Transverse colon (tissue), 4 donors: ENCODE measurements around the gene ZIC2. TPM values are rescaled to one million over a fixed set of nuclear protein-coding genes. Genes with fewer than 3 reads are reported as not detected.
"Not testable (repeated sequence)": the region's sequence is repeated elsewhere in the genome, so short reads cannot be mapped to it uniquely, and the experiment has no call there.

Source experiments
- DNase-seq: peaks from one replicate; pipeline ENCODE4 v3.0.0-alpha.2; 2019
- H3K27ac ChIP-seq, 4 donors: fragments of 200-600 bp; sonication (generic); 2 replicates each; pipeline ENCODE4 v1.5.1; 2016 to 2018; ENCODE audit warnings: inconsistent platforms in 4 of 4
- H3K27me3 ChIP-seq: fragments of 200-600 bp; sonication (generic); 2 replicates; pipeline ENCODE4 v1.5.1; 2017; ENCODE audit warnings: inconsistent platforms
- H3K36me3 ChIP-seq, 4 donors: fragments of 200-600 bp; sonication (generic); 2 replicates each; pipeline ENCODE4 v1.5.1; 2017 to 2019; ENCODE audit warnings: inconsistent platforms in 4 of 4
- H3K4me1 ChIP-seq, 4 donors: fragments of 200-600 bp; sonication (generic); 2 replicates each; pipeline ENCODE4 v1.5.1; 2017 to 2020; ENCODE audit warnings: inconsistent platforms in 4 of 4
- H3K4me3 ChIP-seq, 4 donors: fragments of 200-600 bp; sonication (generic); 1 replicate in 1 of 4; 2 replicates in 3 of 4; pipeline versions ENCODE4 v1.5.1 to v1.6.1; 2017 to 2019; ENCODE audit warnings: inconsistent platforms in 4 of 4
- H3K9me3 ChIP-seq, 2 donors: fragments of 200-600 bp; sonication (generic); 2 replicates each; pipeline ENCODE4 v1.5.1; 2017 to 2019; ENCODE audit warnings: inconsistent platforms in 2 of 2
- EP300 ChIP-seq: sonication (generic); formaldehyde crosslinking; IDR thresholded peaks from one replicate; pipeline ENCODE4 v1.6.1; 2017; ENCODE audit warnings: antibody characterized with exemption, low read depth
- POLR2A ChIP-seq: fragments of 450-650 bp; IDR thresholded peaks from one replicate; pipeline ENCODE4 v1.6.1; 2016; ENCODE audit warnings: antibody characterized with exemption, mild to moderate bottlenecking, moderate library complexity
- POLR2AphosphoS5 ChIP-seq, 3 donors: sonication (generic); formaldehyde crosslinking; IDR thresholded peaks; one replicate each; pipeline ENCODE4 v1.6.1; 2016; ENCODE audit warnings: antibody characterized with exemption in 3 of 3
- WGBS, 2 donors: methylation state at CpG; one replicate each; pipeline ENCODE4 v1.1.5; 2018; ENCODE audit warnings: low coverage in 1 of 2; 5-methylcytosine and 5-hydroxymethylcytosine counted together
- in situ Hi-C, 4 donors: fragments of 200-750 bp; cut with MboI; loops; one replicate each; pipeline versions ENCODE4 v1.15.0 to v1.15.1; 2017; ENCODE audit warnings: low sequenced_read_pairs in 3 of 4, low pct_ligation_motif_present in 1 of 4, low pct_unique_long_range_greater_than_20kb in 1 of 4
- intact Hi-C: fragments of 100-400 bp; cut with DNase I; formaldehyde crosslinking; loops from one replicate; pipeline ENCODE4 v1.15.1; 2023; ENCODE audit warnings: low total_unique reads
- total RNA-seq, 4 donors: library from RNA; depleted of rRNA; stranded (reverse); fragments of >200 nt; gene quantifications; one replicate each; pipeline ENCODE4 v1.1.0, GENCODE V29; 2016
- TF ChIP-seq, protein P1 (sequence below), 5 experiments: fragments of 200-600 bp in 3 of 5; fragments of 450-650 bp in 2 of 5; sonication (generic) in 3 of 5; IDR thresholded peaks; 1 replicate in 2 of 5; 2 replicates in 3 of 5; pipeline ENCODE4 v1.5.1; 2016 to 2017; ENCODE audit warnings: antibody characterized with exemption in 5 of 5, inconsistent platforms in 3 of 5, mild to moderate bottlenecking in 2 of 5, moderate library complexity in 1 of 5

ZIC2 gene
- total RNA-seq, 4 donors from 2014 or later: not detected

DNA sequence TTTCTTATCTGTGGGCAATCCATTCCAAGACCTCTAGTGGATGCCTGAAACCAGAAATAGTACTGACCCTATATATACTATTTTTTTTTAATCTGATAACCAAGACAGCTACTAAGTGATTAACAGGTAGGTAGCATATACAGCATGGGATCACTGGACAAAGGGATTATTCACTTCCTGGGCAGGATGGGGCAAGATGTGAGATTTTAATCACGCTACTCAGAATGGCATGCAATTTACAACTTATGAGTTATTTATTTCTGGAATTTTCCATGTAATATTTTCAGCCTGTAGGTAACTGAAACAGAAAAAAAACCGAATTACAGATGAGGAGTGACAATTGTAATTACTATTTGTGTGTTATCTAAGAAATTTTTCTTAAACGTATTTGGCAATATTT is 41.2 kb downstream of the ZIC2 start:
- intact Hi-C loops (no loop called here), in situ Hi-C loops (no loop called here)
- DNase-seq: no peak
- Histone ChIP-seq H3K27me3 (no peaks in the 10 kb centered on the region), H3K36me3 (no peaks in the 10 kb centered on the region), H3K9me3 (no peaks in the 10 kb centered on the region), H3K4me3 (no peak overlapping the region), H3K4me1 (peaks cover 0 to 6% (median 0%) of the 10 kb centered on the region in 4 donors), H3K27ac (no peak overlapping the region)
- no peak for TF ChIP-seq POLR2A
- TF ChIP-seq, protein P1, sequence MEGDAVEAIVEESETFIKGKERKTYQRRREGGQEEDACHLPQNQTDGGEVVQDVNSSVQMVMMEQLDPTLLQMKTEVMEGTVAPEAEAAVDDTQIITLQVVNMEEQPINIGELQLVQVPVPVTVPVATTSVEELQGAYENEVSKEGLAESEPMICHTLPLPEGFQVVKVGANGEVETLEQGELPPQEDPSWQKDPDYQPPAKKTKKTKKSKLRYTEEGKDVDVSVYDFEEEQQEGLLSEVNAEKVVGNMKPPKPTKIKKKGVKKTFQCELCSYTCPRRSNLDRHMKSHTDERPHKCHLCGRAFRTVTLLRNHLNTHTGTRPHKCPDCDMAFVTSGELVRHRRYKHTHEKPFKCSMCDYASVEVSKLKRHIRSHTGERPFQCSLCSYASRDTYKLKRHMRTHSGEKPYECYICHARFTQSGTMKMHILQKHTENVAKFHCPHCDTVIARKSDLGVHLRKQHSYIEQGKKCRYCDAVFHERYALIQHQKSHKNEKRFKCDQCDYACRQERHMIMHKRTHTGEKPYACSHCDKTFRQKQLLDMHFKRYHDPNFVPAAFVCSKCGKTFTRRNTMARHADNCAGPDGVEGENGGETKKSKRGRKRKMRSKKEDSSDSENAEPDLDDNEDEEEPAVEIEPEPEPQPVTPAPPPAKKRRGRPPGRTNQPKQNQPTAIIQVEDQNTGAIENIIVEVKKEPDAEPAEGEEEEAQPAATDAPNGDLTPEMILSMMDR (IDR thresholded peaks at IDR 0.05): no peak
- TF ChIP-seq EP300: no peak
- TF ChIP-seq POLR2AphosphoS5 (IDR thresholded peaks at IDR 0.05): no peak
- 84 to 87% methylated on average over 3 of the region's 3 CpGs for WGBS, 2 donors

DNA sequence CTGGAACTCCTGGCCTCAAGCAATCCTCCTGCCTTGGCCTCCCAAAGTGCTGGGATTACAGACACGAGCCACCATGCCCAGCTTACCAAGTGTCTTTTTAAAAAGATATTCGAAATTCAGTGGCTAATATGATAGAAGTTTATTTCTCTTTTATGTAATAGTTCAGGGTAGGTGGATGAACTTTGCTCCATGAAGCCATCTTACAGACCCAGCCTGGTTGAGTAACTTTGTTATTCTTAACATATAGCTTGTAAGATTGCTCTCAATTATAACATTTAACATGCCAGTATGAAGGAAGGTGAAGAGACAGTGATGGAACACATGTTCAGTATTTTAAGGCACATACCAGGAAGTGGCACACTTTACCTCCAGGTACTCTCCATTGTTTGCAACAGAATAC is 42.4 kb downstream of the ZIC2 start:
- H3K9me3 ChIP-seq: no peaks in the 10 kb centered on the region
- no peaks in the 10 kb centered on the region for H3K27me3 ChIP-seq
- TF ChIP-seq POLR2A (no peak), EP300 (no peak)
- H3K4me3 ChIP-seq: no peak overlapping the region
- H3K27ac ChIP-seq: peak overlapping the region; percentile 2 to 49 (median 25)
- WGBS, 2 donors: 61 to 64% methylated on average over 2 of the region's 2 CpGs
- H3K36me3 ChIP-seq: no peaks in the 10 kb centered on the region
- peaks cover 0 to 6% (median 0%) of the 10 kb centered on the region in 4 donors for H3K4me1 ChIP-seq
- intact Hi-C loops: no loop called here
- in situ Hi-C loops: no loop called here
- DNase-seq: no peak

DNA sequence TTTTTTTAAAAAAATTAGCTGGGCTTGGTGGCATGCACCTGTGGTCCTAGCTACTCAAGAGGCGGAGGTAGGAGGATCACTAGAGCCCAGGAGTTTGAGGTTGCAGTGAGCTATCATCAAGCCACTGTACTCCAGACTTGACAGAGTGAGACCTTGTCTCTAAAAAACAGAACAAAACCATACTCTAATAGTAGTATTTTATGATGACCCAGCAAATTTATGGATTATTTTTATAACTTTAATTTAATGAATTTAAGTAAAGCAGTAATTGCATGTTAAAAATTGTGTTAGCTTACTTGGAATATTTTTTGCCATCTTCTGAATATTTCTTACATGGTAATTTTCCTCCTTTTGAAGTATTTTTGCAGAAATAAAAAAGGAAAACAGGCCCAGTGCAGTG is 48.3 kb downstream of the ZIC2 start:
- no peaks in the 10 kb centered on the region for H3K4me1 ChIP-seq
- TF ChIP-seq POLR2AphosphoS5 (IDR thresholded peaks at IDR 0.05) (no peak), EP300 (no peak), POLR2A (no peak)
- TF ChIP-seq, protein P1 (IDR thresholded peaks at IDR 0.05): no peak
- no peak overlapping the region for H3K4me3 ChIP-seq
- no peaks in the 10 kb centered on the region for H3K27me3 ChIP-seq
- WGBS, 2 donors: 83 to 100% methylated on average over 1 of the region's 1 CpG
- H3K36me3 ChIP-seq: no peaks in the 10 kb centered on the region
- no peak overlapping the region for H3K27ac ChIP-seq
- no peaks in the 10 kb centered on the region for H3K9me3 ChIP-seq
- no peak for DNase-seq
- in situ Hi-C loops: no loop called here
- intact Hi-C loops: no loop called here

DNA sequence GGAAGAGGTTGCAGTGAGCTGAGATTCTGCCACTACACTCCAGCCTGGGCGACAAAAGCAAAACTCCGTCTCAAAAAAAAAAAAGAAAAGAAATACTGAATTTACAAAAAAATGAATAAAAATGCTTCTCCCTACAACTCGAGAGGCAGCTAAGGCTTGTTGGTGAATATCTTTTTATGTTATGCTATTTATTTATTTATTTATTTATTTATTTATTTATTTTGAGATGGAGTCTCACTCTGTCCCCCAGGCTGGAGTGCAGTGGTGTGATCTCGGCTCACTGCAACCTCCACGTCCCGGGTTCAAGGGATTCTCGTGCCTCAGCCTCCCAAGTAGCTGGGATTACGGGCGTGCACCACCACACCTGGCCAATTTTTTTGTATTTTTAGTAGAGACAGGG is 51.1 kb downstream of the ZIC2 start:
- 92 to 94% methylated on average over 9 of the region's 9 CpGs for WGBS, 2 donors
- H3K27ac ChIP-seq, H3K4me3 ChIP-seq, DNase-seq, H3K4me1 ChIP-seq, H3K9me3 ChIP-seq, intact Hi-C loops, H3K36me3 ChIP-seq, in situ Hi-C loops, H3K27me3 ChIP-seq: not testable (repeated sequence)

DNA sequence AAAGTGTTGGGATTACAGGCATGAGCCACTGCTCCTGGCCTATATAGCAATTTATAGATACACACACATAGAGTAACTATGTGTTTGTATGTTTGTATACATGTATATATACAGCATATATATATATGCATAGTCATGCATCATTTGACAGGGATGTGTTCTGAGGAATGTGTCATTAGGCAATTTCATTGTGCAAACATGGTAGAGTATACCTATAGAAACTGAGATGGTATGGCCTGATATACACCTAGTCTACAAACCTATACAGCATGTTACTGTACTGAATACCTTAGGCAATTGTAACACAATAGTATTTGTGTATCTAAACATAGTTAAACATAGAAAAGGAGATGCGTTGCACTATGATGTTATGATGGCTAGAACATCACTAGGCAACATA is 54.4 kb downstream of the ZIC2 start:
- H3K36me3 ChIP-seq: no peaks in the 10 kb centered on the region
- no peaks in the 10 kb centered on the region for H3K27me3 ChIP-seq
- H3K4me3 ChIP-seq: no peak overlapping the region
- H3K4me1 ChIP-seq: peaks cover 0 to 8% (median 0%) of the 10 kb centered on the region in 4 donors
- intact Hi-C loops: no loop called here
- no peak for DNase-seq
- WGBS, 2 donors: 87 to 100% methylated on average over 1 of the region's 1 CpG
- TF ChIP-seq POLR2A: no peak
- no peak for TF ChIP-seq POLR2AphosphoS5 (IDR thresholded peaks at IDR 0.05)
- TF ChIP-seq EP300: no peak
- TF ChIP-seq, protein P1 (IDR thresholded peaks at IDR 0.05): no peak
- in situ Hi-C loops: no loop called here
- H3K9me3 ChIP-seq: no peaks in the 10 kb centered on the region
- no peak overlapping the region for H3K27ac ChIP-seq

Other genes starting within 250 kb of the ZIC2 start
- not detected for gene ZIC5, start 10.0 kb upstream of the ZIC2 start, total RNA-seq
- gene PCCA, start 107.3 kb downstream of the ZIC2 start, total RNA-seq: 10 to 100 TPM; 13.1 to 87.8 (median 74.6) TPM